ENCODE measurements around the gene TMEM87B. TPM values are rescaled to one million over a fixed set of nuclear protein-coding genes. Genes with fewer than 3 reads are reported as not detected.

Gene TMEM87B
- total and polyA plus RNA-seq, 2 of the 8 experiments (the other 6 are each of a cell fraction or from before 2014, with no cell fraction given), result 7.2 to 9.0 TPM

DNA sequence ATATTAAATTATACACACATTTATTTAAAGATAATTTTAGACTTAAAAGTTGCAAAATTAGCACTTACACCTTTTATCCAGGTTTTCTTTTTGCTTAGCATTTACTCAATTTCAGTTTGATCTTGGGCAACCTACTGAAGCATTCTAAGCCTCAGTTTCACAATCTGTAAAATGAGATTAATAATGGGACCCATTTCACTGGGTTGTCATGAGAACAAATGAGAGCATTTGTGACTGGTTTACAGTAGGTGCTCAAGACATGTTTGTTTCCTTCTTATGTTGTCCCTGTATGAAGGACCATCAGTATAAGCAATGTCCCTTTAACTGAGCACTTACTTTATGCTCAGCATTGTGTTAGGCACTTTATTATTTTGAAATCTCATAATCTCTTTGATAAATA, 78.3 kb downstream of the TMEM87B start:
- H4K20me1 ChIP-seq (replicated peaks in 1 of 2; ENCODE audit: control insufficient read depth in 1 of 2, insufficient read depth in 2 of 2, low read length in 2 of 2), result no peaks in the 10 kb centered on the region
- DNase-seq (ENCODE audit: low read depth in 1 of 2, low spot score in 2 of 2) (no peak), FAIRE-seq (no peak)
- peaks cover 6% of the 10 kb centered on the region; the same call in 1 of the 2 replicates for H3K23me2 ChIP-seq (ENCODE audit: low read depth, low read length)
- H4K91ac ChIP-seq (replicated peaks; ENCODE audit: insufficient read length, low read length), result no peak overlapping the region
- H3K27ac ChIP-seq (ENCODE audit: low read depth, low read length), result no peak overlapping the region
- H2BK20ac ChIP-seq (ENCODE audit: low read length), result no peak overlapping the region
- no peak overlapping the region for H4K8ac ChIP-seq (ENCODE audit: extremely low read depth, insufficient read depth, low read length)
- no peak overlapping the region for H2BK120ac ChIP-seq (replicated peaks; ENCODE audit: low read depth, low read length)
- H3K4me2 ChIP-seq (ENCODE audit: insufficient read depth in 1 of 2, low read depth in 2 of 2, low read length in 2 of 2), result no peak overlapping the region
- no peak overlapping the region for H3K18ac ChIP-seq (ENCODE audit: extremely low read depth, low read length)
- peaks cover 0 to 6% (median 3%) of the 10 kb centered on the region in 4 experiments; a peak in 4 of 7 replicates for H3K4me1 ChIP-seq (replicated peaks in 1 of 4; ENCODE audit: control insufficient read depth in 3 of 4, insufficient read depth in 4 of 4, low read length in 3 of 4)
- POLR2A ChIA-PET (ENCODE audit: partially characterized antibody), result interaction anchor here (1.2 kb wide), 2 partner anchors 11 to 12 kb away, joined by 3 read pairs; no protein-coding TSS in a partner anchor
- H2BK15ac ChIP-seq (ENCODE audit: low read length), result no peak overlapping the region
- H3K56ac ChIP-seq (replicated peaks; ENCODE audit: insufficient read length, low read depth, low read length), result no peak overlapping the region
- CTCF ChIA-PET (ENCODE audit: partially characterized antibody), result interaction anchor here (0.8 kb wide), 1 partner anchor 15 kb away, joined by 3 read pairs; no protein-coding TSS in a partner anchor
- H3K9me3 ChIP-seq (ENCODE audit: insufficient read depth in 2 of 2, low read depth in 1 of 2, low read length in 1 of 2), result peaks cover 0 to 1% of the 10 kb centered on the region in 2 experiments; a peak in 1 of 4 replicates
- H2BK5ac ChIP-seq (ENCODE audit: low read depth, low read length), result no peak overlapping the region
- H2BK12ac ChIP-seq (ENCODE audit: low read depth, low read length), result no peak overlapping the region
- H3K79me2 ChIP-seq (ENCODE audit: control insufficient read depth in 1 of 2, insufficient read depth in 2 of 2, low read length in 2 of 2), result no peaks in the 10 kb centered on the region
- peaks cover 15 to 23% (median 20%) of the 10 kb centered on the region in 4 experiments for H3K27me3 ChIP-seq (replicated peaks in 1 of 4; ENCODE audit: control insufficient read depth in 3 of 4, extremely low read depth in 1 of 4, insufficient read depth in 3 of 4, low read length in 3 of 4)
- H3K9ac ChIP-seq (replicated peaks in 1 of 4; ENCODE audit: extremely low read depth in 1 of 4, low read depth in 3 of 4, low read length in 3 of 4), result no peak overlapping the region
- no peak overlapping the region for H4K5ac ChIP-seq (ENCODE audit: insufficient read length, low read depth, low read length)
- no peak overlapping the region for H2AFZ ChIP-seq (ENCODE audit: low read length)
- no peak overlapping the region for H3K4ac ChIP-seq (replicated peaks; ENCODE audit: insufficient read length, low read depth, low read length)
- H3K14ac ChIP-seq (ENCODE audit: insufficient read length), result no peak overlapping the region
- no peak overlapping the region for H3K23ac ChIP-seq (ENCODE audit: insufficient read length)
- H3K79me1 ChIP-seq (ENCODE audit: low read depth, low read length), result no peaks in the 10 kb centered on the region
- H2AK5ac ChIP-seq (ENCODE audit: low read depth, low read length), result no peak overlapping the region
- no peaks in the 10 kb centered on the region for H3K36me3 ChIP-seq (ENCODE audit: control insufficient read depth in 2 of 4, insufficient read depth in 4 of 4, low read length in 3 of 4)
- no peak overlapping the region for H3K4me3 ChIP-seq (ENCODE audit: extremely low read depth in 1 of 4, insufficient read depth in 2 of 4, low read depth in 3 of 4, low read length in 4 of 4)
- TF ChIP-seq TBP (IDR thresholded peaks at IDR 0.05; ENCODE audit: low read depth, low read length) (no peak), FOSL1 (IDR thresholded peaks at IDR 0.05; ENCODE audit: insufficient read depth, low read depth, low read length) (no peak), CBX5 (IDR thresholded peaks at IDR 0.05; ENCODE audit: low read depth, low read length) (no peak), SAP30 (IDR thresholded peaks at IDR 0.05; ENCODE audit: insufficient read depth, insufficient replicate concordance, low read length) (no peak), CREB1 (IDR thresholded peaks at IDR 0.05) (no peak), POLR2AphosphoS5 (IDR thresholded peaks at IDR 0.05; ENCODE audit: low read depth, low read length) (no peak), KDM1A (IDR thresholded peaks at IDR 0.05; ENCODE audit: borderline replicate concordance, low read length) (no peak), NRF1 (IDR thresholded peaks at IDR 0.05; ENCODE audit: low read depth, low read length) (no peak), SRF (IDR thresholded peaks at IDR 0.05; ENCODE audit: low read depth, low read length) (no peak), JUND (IDR thresholded peaks at IDR 0.05; ENCODE audit: low read length) (no peak), RNF2 (IDR thresholded peaks at IDR 0.05; ENCODE audit: borderline replicate concordance, low read depth, low read length, missing control alignments, poor library complexity, severe bottlenecking) (no peak), SIRT6 (IDR thresholded peaks at IDR 0.05; ENCODE audit: low read length) (no peak), YY1 (IDR thresholded peaks at IDR 0.05; ENCODE audit: low read depth, low read length) (no peak), BRCA1 (IDR thresholded peaks at IDR 0.05; ENCODE audit: low read depth, low read length) (no peak)
- TF ChIP-seq, protein P1, sequence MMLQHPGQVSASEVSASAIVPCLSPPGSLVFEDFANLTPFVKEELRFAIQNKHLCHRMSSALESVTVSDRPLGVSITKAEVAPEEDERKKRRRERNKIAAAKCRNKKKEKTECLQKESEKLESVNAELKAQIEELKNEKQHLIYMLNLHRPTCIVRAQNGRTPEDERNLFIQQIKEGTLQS (IDR thresholded peaks at IDR 0.05; ENCODE audit: insufficient read depth, low read depth, low read length), result no peak

Measured in H1 (cell line).